Smooth muscle cell (in vitro differentiated cells): ENCODE measurements around the gene TMEM218. TPM values are rescaled to one million over a fixed set of nuclear protein-coding genes. Genes with fewer than 3 reads are reported as not detected.

Experiments
- DNase-seq: peaks from one replicate; lab custom pipeline; 2025; ENCODE audit not compliant: unreplicated experiment; lab: John Stamatoyannopoulos, UW
- H2AFZ ChIP-seq: fragments of 200-600 bp; sonication (generic); 2 replicates; pipeline ENCODE4 v1.6.0; 2016; ENCODE audit warnings: antibody characterized with exemption, low read depth, mild to moderate bottlenecking
- H3F3A ChIP-seq: fragments of 200-600 bp; sonication (generic); 2 replicates; pipeline ENCODE4 v1.6.0; 2017; ENCODE audit warnings: antibody characterized with exemption, low read depth
- H3K27ac ChIP-seq: fragments of 200-600 bp; sonication (generic); 2 replicates; pipeline ENCODE4 v1.5.1; 2016; ENCODE audit warnings: low read depth, mild to moderate bottlenecking
- H3K27me3 ChIP-seq: fragments of 200-600 bp; sonication (generic); 2 replicates; pipeline ENCODE4 v1.6.1; 2016; ENCODE audit warnings: low read depth, mild to moderate bottlenecking
- H3K36me3 ChIP-seq: fragments of 200-600 bp; sonication (generic); 2 replicates; pipeline ENCODE4 v1.5.1; 2016; ENCODE audit warnings: low read depth
- H3K4me1 ChIP-seq: fragments of 200-600 bp; sonication (generic); 2 replicates; pipeline ENCODE4 v1.5.1; 2016; ENCODE audit warnings: low read depth
- H3K4me2 ChIP-seq: fragments of 200-600 bp; sonication (generic); 2 replicates; pipeline ENCODE4 v1.6.0; 2016; ENCODE audit warnings: mild to moderate bottlenecking
- H3K4me3 ChIP-seq: fragments of 200-600 bp; sonication (generic); 2 replicates; pipeline ENCODE4 v1.5.1; 2016; ENCODE audit warnings: mild to moderate bottlenecking
- H3K79me2 ChIP-seq: fragments of 200-600 bp; sonication (generic); 2 replicates; pipeline ENCODE4 v1.6.0; 2016; ENCODE audit warnings: low read depth, mild to moderate bottlenecking
- H3K9ac ChIP-seq: fragments of 200-600 bp; sonication (generic); 2 replicates; pipeline ENCODE4 v1.6.0; 2016; ENCODE audit warnings: low read depth
- H3K9me3 ChIP-seq: fragments of 200-600 bp; sonication (generic); replicated peaks from 2 replicates; pipeline ENCODE4 v1.5.1; 2016; ENCODE audit warnings: low read depth
- H4K20me1 ChIP-seq: fragments of 200-600 bp; sonication (generic); 2 replicates; pipeline ENCODE4 v1.6.0; 2016; ENCODE audit warnings: low read depth
- CTCF ChIP-seq: fragments of 200-600 bp; sonication (generic); IDR thresholded peaks from 2 replicates; pipeline ENCODE4 v1.5.1; 2017; ENCODE audit warnings: borderline replicate concordance, mild to moderate bottlenecking, antibody characterized with exemption; ENCODE audit not compliant: insufficient read depth, poor library complexity, severe bottlenecking
- WGBS: methylation state at CpG from one replicate; pipeline ENCODE4 v1.1.7; 2016; ENCODE audit warnings: low lambda C conversion rate; 5-methylcytosine and 5-hydroxymethylcytosine counted together
- polyA plus RNA-seq: library from polyadenylated mRNA; unstranded; fragments of >200 nt; fragmentation: Nextera tagmentation; extraction: Ambion mirVana; gene quantifications from 2 replicates; pipeline ENCODE4 v1.2.1, GENCODE V29; 2016
- total RNA-seq: library from RNA; depleted of rRNA; stranded (reverse); fragments of >200 nt; gene quantifications from 2 replicates; pipeline ENCODE4 v1.2.3, GENCODE V29; 2014

Gene TMEM218
- total and polyA plus RNA-seq, 2 experiments from 2014 or later: 22.1 to 30.7 TPM

GRCh38 chr11:125079151-125079877 is 32.1 kb downstream of the TMEM218 start:
- DNase-seq: no peak
- H3K27me3 ChIP-seq: no peaks in the 10 kb centered on the region
- H3K9ac ChIP-seq: no peak overlapping the region
- no peaks in the 10 kb centered on the region for H3K4me1 ChIP-seq
- no peak overlapping the region for H3K27ac ChIP-seq
- H4K20me1 ChIP-seq: no peaks in the 10 kb centered on the region
- H3F3A ChIP-seq: no peaks in the 10 kb centered on the region
- 80% methylated on average over 18 of the region's 18 CpGs for WGBS
- no peak overlapping the region for H3K4me3 ChIP-seq
- no peak overlapping the region for H2AFZ ChIP-seq
- no peak overlapping the region for H3K4me2 ChIP-seq
- H3K79me2 ChIP-seq: no peaks in the 10 kb centered on the region
- no peak for TF ChIP-seq CTCF
- H3K9me3 ChIP-seq: no peaks in the 10 kb centered on the region
- H3K36me3 ChIP-seq: no peaks in the 10 kb centered on the region

- WGBS: 90% methylated on average over 14 of the region's 14 CpGs
- Histone ChIP-seq H4K20me1 (no peaks in the 10 kb centered on the region), H3K27me3 (no peaks in the 10 kb centered on the region), H3F3A (no peaks in the 10 kb centered on the region), H3K27ac (no peak overlapping the region), H3K9ac (no peak overlapping the region), H3K79me2 (no peaks in the 10 kb centered on the region), H3K36me3 (no peaks in the 10 kb centered on the region), H3K4me1 (no peaks in the 10 kb centered on the region), H3K4me2 (no peak overlapping the region), H2AFZ (no peak overlapping the region), H3K9me3 (no peaks in the 10 kb centered on the region), H3K4me3 (no peak overlapping the region)
- no peak for DNase-seq
- no peak for TF ChIP-seq CTCF
Measured at GRCh38 chr11:125078516-125079140, 32.8 kb downstream of the TMEM218 start.

GRCh38 chr11:125078016-125078415 is 33.4 kb downstream of the TMEM218 start:
- H3K27me3 ChIP-seq: no peaks in the 10 kb centered on the region
- H2AFZ ChIP-seq: no peak overlapping the region
- no peaks in the 10 kb centered on the region for H3K79me2 ChIP-seq
- no peak overlapping the region for H3K4me2 ChIP-seq
- WGBS: 95% methylated on average over 11 of the region's 11 CpGs
- no peaks in the 10 kb centered on the region for H3K36me3 ChIP-seq
- no peaks in the 10 kb centered on the region for H3K9me3 ChIP-seq
- no peak for DNase-seq
- H3K27ac ChIP-seq: no peak overlapping the region
- H4K20me1 ChIP-seq: no peaks in the 10 kb centered on the region
- H3K4me1 ChIP-seq: no peaks in the 10 kb centered on the region
- H3K9ac ChIP-seq: no peak overlapping the region
- H3K4me3 ChIP-seq: no peak overlapping the region
- TF ChIP-seq CTCF: no peak
- H3F3A ChIP-seq: no peaks in the 10 kb centered on the region
